Fibroblast of upper back skin (primary cell): ENCODE results near the gene ARHGEF19.
"Not testable (repeated sequence)": the region's sequence is repeated elsewhere in the genome, so short reads cannot be mapped to it uniquely, and the experiment has no call there.

ENCODE experiments used
- DNase-seq: peaks from one replicate; pipeline ENCODE4 v3.0.0-alpha.2; 2013

ARHGEF19 gene

GRCh38 chr1:16243936-16244649, 31.6 kb upstream of the ARHGEF19 start:
- DNase-seq, result peak; percentile 81

DNA sequence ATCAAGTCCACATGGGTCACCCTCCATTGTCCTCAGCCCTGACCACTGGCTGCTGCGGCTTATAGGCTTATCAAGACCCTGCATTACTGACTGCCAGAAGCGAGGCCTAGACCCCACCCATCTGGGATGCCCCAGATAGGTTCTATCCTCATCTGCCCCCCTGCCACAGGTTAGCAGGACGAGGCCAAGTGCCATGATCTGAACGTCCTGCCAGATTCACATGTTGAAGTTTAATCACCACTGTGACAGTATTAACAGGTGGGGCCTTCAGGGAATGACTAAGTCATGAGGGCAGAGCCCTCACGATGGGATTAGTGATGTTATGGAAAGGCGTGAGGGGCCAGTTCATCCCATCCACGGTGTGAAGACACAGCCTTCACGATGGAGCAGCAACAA, 30.8 kb upstream of the ARHGEF19 start:
- DNase-seq, result no peak

DNA sequence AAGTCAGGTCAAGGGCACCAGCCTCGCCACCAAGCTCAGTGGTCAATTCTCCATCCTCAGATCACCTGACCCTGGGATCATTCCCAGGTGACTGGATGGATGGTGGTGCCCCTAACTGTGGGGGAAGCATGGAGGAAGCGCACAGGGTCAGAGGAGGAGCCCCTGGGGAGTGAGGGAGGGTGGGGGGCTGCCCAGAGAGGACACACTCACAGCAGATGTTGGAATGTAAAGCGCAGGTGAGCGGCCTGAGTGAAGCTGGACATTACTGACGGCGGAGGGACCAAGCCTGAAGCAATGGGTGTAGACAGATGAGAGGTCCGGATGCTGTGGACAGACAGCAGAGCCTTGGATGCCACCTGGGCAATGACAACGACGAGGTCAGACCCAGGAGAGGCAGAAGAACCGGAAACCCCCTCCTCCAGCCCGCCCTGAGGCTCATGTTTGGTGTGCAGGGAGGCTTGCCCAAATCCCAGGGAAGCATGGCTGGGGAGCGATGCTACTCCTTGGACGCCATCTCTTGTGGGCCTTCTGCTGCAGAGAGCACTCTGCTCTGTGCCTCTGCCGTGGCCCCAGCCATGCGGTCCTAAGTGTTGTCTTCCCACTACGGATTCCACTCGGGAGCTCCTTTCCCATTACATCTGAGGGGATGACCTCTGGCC, 30.2 kb upstream of the ARHGEF19 start:
- no peak for DNase-seq

GRCh38 chr1:16241221-16241708, 28.8 kb upstream of the ARHGEF19 start:
- DNase-seq, result no peak

DNA sequence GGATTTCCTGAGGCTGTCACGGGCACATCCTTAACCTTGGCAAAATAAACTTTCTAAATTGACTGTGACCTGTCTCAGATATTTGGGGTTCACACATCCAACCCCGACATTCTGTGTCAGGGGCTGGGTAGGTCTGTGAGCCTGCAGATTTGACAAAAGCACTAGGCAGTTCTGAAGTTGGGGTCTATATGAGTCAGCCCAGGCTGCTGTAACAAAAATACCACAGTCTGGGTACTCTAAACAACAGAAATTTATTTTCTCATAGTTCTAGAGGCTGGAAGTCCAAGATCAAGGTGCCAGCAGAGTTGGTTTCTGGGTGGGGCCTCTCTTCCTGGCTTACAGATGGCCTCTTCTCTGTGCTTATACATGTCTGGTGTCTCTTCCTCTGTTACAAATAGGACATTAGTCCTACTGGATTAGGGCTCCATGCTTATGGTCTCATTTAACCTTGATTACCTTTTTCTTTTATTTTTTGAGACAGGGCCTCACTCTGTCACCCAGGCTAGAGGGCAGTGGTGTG, 27.6 kb upstream of the ARHGEF19 start:
- no peak for DNase-seq

DNA sequence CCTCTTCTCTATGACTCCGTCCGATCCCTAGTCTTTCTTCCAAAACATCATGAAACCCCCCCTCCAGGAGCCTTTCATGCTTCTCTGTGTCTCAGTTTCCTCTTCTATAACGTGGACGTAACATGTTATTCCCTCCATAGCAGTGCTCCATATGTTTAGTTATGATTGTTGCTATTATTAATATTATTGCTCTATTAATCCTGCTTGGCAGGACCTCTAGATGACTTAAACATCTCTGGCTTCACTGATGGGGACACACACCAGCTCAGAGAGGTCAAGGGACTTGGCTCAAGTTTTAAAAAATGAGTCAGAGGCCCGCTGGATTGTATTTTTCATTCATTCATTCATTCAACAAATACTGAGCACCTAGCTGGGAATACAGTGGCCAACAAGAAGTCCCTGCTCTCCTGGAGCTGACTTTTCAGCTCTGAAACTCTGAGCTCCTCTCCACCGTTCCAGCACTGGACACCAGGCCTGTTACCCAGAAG, 24.9 kb upstream of the ARHGEF19 start:
- DNase-seq, result no peak

DNA sequence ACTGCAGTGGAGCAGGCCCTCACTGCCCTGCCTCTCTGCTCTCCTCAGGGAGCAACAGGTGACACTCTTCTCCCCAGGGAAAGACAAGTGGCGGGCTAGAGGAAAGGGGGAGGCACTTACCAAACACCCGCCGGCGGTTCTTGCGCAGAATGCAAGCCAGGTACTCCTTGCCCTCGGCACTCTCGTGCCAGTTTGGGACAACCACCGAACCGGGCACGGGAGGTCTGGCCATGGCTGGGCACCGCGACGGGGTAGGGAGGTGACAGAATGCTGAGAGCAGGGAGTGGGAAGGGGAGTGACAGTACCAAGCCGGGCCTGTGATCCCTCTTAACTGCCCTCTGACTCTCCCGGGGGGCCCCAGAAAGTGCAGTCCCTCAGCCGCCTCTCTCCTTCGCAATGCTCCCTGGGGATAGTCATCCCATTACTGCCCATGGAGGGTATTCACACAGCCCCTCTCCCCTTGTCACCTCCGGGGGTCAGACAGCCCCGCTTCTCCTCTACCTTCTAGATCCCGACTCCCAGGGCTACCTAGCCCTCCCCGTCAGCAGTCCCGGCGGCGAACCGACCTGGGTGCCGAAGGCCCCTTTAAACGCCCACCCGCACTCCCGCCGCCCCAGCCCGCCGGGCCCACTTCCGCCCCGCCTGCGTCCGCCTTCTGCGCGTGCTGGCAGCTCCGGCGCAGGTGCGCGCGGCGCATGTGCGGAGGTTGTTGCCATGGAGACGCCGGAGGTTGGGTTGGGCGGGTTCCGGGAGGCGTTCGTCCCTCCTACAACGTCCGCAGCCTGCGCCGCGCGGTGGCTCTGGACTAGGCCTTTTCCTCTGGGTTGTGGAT, 24.3 kb upstream of the ARHGEF19 start, which contains the start of gene CPLANE2:
CPLANE2 (minus strand) TSS at position 673 of the 832 bp plus-strand sequence; CDS start at position 232, 441 bp downstream.
- peak; percentile 91 for DNase-seq

DNA sequence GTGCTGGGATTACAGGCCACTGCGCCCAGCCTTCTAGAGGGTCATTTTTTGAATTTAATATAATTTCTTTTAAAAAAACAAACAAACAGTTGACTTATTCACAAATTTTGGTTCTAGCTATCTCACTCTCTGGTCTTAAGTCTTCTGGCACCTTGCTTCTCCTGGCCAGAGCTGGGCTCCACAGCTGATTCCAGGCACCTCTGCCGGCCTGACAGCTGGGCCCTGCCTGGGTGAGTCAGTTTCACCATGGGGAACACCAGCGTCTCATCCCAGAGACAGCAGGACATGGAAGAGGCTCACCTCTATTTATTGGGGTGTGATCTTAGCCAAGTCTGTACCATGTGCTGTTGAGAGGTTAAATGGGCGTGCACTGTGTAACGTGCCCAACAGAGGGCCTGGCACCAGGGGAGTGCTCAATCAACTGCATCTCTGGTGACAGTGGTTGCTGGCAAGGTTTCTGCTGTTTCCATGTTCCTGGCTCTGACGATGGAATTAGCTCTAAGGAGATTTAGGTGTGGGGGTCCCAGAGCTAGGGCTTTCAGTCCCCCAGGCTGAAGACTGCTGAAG, 23.6 kb upstream of the ARHGEF19 start:
- DNase-seq, result no peak

DNA sequence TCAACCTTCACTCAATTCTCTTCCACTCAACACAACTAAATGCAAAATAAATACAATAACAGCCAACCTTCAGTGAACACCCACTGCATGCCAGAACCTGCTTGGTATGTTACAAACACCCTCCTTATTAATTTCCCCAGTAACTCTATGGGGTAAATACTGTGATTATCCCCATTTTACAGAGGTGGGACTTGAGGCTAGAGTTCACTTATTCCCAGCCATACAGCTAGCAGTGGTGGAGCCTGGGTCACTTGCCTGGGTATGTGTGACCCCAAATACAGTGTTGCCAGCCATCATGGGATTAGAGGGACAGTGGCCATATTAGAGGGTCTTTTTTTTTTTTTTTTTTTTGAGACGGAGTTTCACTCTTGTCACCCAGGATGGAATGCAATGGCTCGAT, 22.9 kb upstream of the ARHGEF19 start:
- no peak for DNase-seq

- no peak for DNase-seq
These were observed 21.0 kb upstream of the ARHGEF19 start for GRCh38 chr1:16233431-16233830.

GRCh38 chr1:16232316-16232710, 19.9 kb upstream of the ARHGEF19 start:
- no peak for DNase-seq

DNA sequence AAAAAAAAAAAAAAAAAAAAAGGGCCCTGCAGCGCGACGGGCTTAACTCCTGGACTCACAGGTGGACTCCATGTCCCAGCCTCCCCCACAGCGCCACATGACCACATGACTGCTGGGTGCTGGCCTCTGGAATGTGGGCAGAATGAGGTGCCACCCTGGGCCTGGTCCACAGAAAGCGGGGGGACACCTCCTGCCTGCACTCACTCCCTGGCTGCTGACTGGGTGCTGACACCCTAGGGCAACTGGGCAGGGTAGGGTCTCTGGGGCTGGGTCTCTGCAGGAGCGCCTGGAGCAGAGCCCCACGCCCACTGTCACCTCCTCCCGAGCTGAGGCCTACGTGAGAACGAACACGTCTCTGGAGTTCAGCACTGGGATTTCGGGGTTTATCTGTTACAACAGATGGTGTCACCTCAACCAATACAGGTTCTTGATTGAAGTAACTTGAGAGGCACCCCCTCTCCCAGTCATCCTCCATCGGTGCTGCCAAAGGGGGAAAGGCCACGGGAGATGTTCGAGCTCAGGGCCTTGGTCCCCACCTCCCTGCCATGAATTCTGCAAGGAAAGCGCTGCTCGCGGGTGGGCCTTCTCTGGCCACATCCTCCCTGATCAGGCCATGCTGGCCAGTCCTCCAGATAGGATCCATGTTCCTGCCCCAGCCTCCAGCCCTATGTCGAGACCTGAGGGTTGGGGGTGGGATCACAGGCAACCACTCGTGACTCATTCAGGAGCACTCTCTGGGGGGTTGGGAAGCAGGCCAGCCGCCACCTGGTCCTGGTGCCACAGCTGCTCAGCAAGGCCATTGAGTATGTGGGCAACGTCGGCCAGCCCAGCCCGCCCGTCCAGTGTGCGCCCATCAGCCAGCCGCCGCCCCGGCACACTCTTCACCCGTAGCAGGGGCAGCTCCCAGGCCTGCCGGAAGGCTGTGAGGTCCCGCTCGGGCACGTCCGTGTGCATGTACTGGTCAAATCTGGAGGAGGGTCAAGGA, 19.2 kb upstream of the ARHGEF19 start:
- DNase-seq, result no peak

DNA sequence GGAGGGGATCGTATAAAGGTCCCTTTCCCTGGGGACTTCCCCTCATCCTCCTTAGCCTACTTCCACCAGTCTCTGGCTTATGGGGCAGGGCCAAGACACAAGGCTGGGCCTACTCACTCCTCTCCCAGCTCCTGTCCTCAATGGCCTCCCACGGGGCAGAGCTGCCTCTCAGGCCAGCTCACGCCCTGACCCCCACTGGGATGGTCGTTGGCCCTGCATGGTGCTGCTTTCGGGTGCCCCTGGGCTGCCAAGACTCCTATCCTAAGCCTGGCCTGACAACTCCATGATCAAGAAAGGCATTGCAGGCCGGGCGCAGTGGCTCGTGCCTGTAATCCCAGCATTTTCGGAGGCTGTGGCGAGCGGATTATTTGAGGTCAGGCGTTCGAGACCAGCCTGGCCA, 18.3 kb upstream of the ARHGEF19 start:
- DNase-seq, result no peak

GRCh38 chr1:16229976-16230740, 17.7 kb upstream of the ARHGEF19 start:
- DNase-seq, result no peak

GRCh38 chr1:16226490-16227179, 14.2 kb upstream of the ARHGEF19 start:
- DNase-seq, result no peak

DNA sequence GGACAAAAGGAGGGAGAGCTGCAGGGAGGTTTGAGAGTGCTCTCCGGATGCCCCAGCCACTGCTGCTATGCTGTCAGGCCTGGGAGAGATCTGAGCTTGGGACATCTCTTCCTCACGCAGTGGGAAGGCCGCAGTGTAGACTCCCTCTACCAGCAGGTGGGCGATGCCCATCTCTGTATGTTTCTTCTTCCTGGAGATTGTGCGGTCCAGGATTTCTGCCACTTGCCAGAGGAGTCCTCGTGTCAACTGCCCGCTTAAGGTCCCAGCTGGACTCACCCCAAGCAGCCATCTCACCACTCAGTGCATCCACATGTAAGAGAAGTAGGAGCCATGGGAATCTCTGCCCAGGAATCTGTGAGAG, 13.7 kb upstream of the ARHGEF19 start:
- DNase-seq, result no peak

GRCh38 chr1:16224472-16224871, 12.0 kb upstream of the ARHGEF19 start:
- no peak for DNase-seq

GRCh38 chr1:16222716-16223115, 10.3 kb upstream of the ARHGEF19 start:
- not testable (repeated sequence) for DNase-seq

DNA sequence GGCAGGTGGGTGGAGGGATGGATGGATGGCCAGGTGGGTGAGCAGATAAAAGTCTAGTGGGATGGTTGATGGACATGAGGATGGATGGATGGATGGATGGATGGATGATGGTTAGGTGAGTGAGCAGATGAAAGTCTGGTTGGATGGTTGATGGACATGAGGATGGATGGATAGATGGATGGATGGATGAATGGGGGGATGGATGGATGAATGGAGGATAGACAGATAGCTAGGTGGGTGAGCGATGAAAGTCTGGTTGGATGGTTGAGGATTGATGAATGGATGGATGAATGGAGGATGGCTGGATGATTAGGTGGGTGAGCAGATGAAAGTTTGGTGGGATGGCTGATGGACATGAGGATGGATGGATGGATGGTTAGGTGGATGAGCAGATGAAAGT, 9.0 kb upstream of the ARHGEF19 start:
- no peak for DNase-seq

GRCh38 chr1:16219968-16220500, 7.6 kb upstream of the ARHGEF19 start:
- no peak for DNase-seq
